Gastrocnemius medialis (tissue), 4 donors: ENCODE measurements around the gene ESPN. TPM values are rescaled to one million over a fixed set of nuclear protein-coding genes. Genes with fewer than 3 reads are reported as not detected.
"Not testable (repeated sequence)": the region's sequence is repeated elsewhere in the genome, so short reads cannot be mapped to it uniquely, and the experiment has no call there.

ENCODE experiments used
- ATAC-seq, 2 donors: fragments of 150-250 bp; one replicate each; pipeline ENCODE4 v1.9.1; 2016
- DNase-seq, 2 donors: peaks; one replicate each; pipeline ENCODE4 v3.0.0-alpha.2; 2019
- H3K27ac ChIP-seq, 4 donors: fragments of 200-600 bp; sonication (generic); 1 replicate in 1 of 4; 2 replicates in 3 of 4; pipeline ENCODE4 v1.5.1; 2016 to 2018; ENCODE audit warnings: mild to moderate bottlenecking in 2 of 4, moderate library complexity in 1 of 4
- H3K27me3 ChIP-seq, 3 donors: fragments of 200-600 bp; sonication (generic) in 2 of 3; 1 replicate in 1 of 3; 2 replicates in 2 of 3; pipeline versions ENCODE4 v1.5.1 to v1.6.0; 2016 to 2019; ENCODE audit warnings: mild to moderate bottlenecking in 1 of 3, moderate library complexity in 1 of 3
- H3K36me3 ChIP-seq, 2 donors: fragments of 200-600 bp; sonication (generic) in 1 of 2; one replicate each; pipeline ENCODE4 v1.5.1; 2017 to 2018
- H3K4me1 ChIP-seq, 2 donors: fragments of 200-600 bp; sonication (generic) in 1 of 2; one replicate each; pipeline ENCODE4 v1.5.1; 2016 to 2017; ENCODE audit warnings: mild to moderate bottlenecking in 2 of 2
- H3K4me3 ChIP-seq, 4 donors: fragments of 200-600 bp; sonication (generic) in 3 of 4; 1 replicate in 1 of 4; 2 replicates in 3 of 4; pipeline ENCODE4 v1.5.1; 2016 to 2019; ENCODE audit warnings: mild to moderate bottlenecking in 2 of 4
- H3K9me3 ChIP-seq, 3 donors: fragments of 200-600 bp; sonication (generic) in 2 of 3; 1 replicate in 1 of 3; 2 replicates in 2 of 3; pipeline ENCODE4 v1.5.1; 2016 to 2019
- CTCF ChIP-seq, 5 experiments: fragments of 450-650 bp in 3 of 5; fragments of 200-600 bp in 2 of 5; sonication (generic) in 2 of 5; IDR thresholded peaks in 4 of 5; conservative IDR thresholded peaks in 1 of 5; 1 replicate in 4 of 5; 2 replicates in 1 of 5; pipeline ENCODE4 v1.5.1; 2016 to 2019; ENCODE audit warnings: antibody characterized with exemption in 5 of 5, mild to moderate bottlenecking in 3 of 5, moderate library complexity in 3 of 5
- POLR2A ChIP-seq, 2 donors: fragments of 450-650 bp; IDR thresholded peaks; one replicate each; pipeline ENCODE4 v1.6.1; 2017; ENCODE audit warnings: antibody characterized with exemption in 2 of 2, mild to moderate bottlenecking in 2 of 2, moderate library complexity in 2 of 2
- in situ Hi-C, 4 donors: fragments of 200-750 bp; cut with MboI; loops; one replicate each; pipeline versions ENCODE4 v1.15.0 to v1.8.0; 2017; ENCODE audit warnings: low sequenced_read_pairs in 4 of 4
- intact Hi-C: fragments of 100-400 bp; cut with DNase I; formaldehyde crosslinking; loops from one replicate; pipeline ENCODE4 v1.15.1; 2023; ENCODE audit warnings: low total_unique reads
- total RNA-seq, 4 donors: library from RNA; depleted of rRNA; stranded (reverse); fragments of >200 nt; gene quantifications; one replicate each; pipeline versions ENCODE4 v1.1.0 to v1.2.3, GENCODE V29; 2016

ESPN gene
- total RNA-seq, 4 donors from 2014 or later: 0.41 TPM; not detected in 3

GRCh38 chr1:6447818-6448748 lies 23.5 kb downstream of the ESPN start:
- ATAC-seq: no peak
- intact Hi-C loops: no loop called here
- H3K4me3 ChIP-seq: no peak overlapping the region

DNA sequence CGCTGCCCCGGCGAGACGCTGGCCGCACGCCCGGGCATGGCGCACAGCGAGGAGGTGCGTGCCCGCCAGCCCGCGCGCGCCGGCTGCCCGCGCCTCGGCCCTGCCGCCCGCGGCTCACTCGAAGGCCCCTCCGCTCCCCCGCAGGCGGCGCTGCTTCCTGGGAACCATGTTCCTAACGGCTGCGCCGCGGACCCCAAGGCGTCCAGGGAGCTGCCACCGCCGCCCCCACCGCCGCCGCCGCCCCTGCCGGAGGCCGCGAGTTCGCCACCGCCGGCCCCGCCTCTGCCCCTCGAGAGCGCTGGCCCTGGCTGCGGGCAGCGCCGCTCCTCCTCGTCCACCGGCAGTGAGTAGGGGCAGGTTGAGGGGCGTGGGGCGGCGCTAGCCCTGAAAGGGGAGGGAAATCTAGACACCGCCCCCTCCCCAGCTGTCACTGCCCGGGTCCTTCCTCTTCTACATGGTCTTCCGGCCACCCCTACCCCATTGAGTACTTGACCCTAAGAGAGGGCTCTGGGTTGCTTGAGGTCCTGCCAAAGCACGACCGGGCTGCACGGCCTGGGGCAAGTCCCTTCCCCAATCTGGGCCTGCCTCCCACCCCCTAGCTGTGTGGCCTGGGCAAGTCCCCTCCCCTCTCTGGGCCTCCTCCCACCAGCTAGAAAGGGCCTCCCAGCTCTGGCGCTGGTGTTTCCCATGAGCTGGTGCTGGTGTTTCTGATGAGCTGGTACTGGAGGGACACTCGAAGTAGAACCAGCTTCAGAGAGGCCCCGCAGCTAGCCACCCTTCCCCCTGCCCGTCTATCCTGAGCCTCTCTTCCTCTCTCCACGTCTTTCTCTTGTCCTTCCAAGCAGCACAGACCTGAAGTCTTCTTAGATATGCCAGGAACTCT lies 24.4 kb downstream of the ESPN start:
- Histone ChIP-seq H3K27me3 (peaks cover 71 to 80% (median 73%) of the 10 kb centered on the region in 3 donors), H3K36me3 (no peaks in the 10 kb centered on the region), H3K27ac (no peak overlapping the region), H3K4me1 (peaks cover 2 to 5% of the 10 kb centered on the region in 2 donors), H3K4me3 (no peak overlapping the region), H3K9me3 (no peaks in the 10 kb centered on the region)
- no peak for DNase-seq
- no peak for TF ChIP-seq POLR2A (IDR thresholded peaks at IDR 0.05)
- no peak for TF ChIP-seq CTCF (IDR thresholded peaks at IDR 0.05 in 4 of 5, conservative IDR thresholded peaks at IDR 0.05 in 1 of 5)
- intact Hi-C loops: no loop called here
- ATAC-seq: peak in 1 of 2 donors; percentile 25
- in situ Hi-C loops: no loop called here

More at GRCh38 chr1:6447818-6448748, 23.5 kb downstream of the ESPN start:
- in situ Hi-C loops: no loop called here
- no peak for DNase-seq
- TF ChIP-seq CTCF (IDR thresholded peaks at IDR 0.05 in 4 of 5, conservative IDR thresholded peaks at IDR 0.05 in 1 of 5) (no peak), POLR2A (IDR thresholded peaks at IDR 0.05) (no peak)
- Histone ChIP-seq H3K9me3 (no peaks in the 10 kb centered on the region), H3K27ac (no peak overlapping the region), H3K4me1 (peaks cover 0 to 5% of the 10 kb centered on the region in 2 donors), H3K36me3 (no peaks in the 10 kb centered on the region), H3K27me3 (peaks cover 63 to 71% (median 64%) of the 10 kb centered on the region in 3 donors)

GRCh38 chr1:6450005-6450450 lies 25.5 kb downstream of the ESPN start:
- Histone ChIP-seq H3K27ac (no peak overlapping the region), H3K36me3 (no peaks in the 10 kb centered on the region), H3K9me3 (no peaks in the 10 kb centered on the region), H3K27me3 (peaks cover 76 to 86% (median 78%) of the 10 kb centered on the region in 3 donors), H3K4me1 (peaks cover 2 to 5% of the 10 kb centered on the region in 2 donors), H3K4me3 (no peak overlapping the region)
- ATAC-seq (no peak), DNase-seq (no peak)
- in situ Hi-C loops: no loop called here
- TF ChIP-seq POLR2A (IDR thresholded peaks at IDR 0.05) (no peak), CTCF (IDR thresholded peaks at IDR 0.05 in 4 of 5, conservative IDR thresholded peaks at IDR 0.05 in 1 of 5) (no peak)
- intact Hi-C loops: no loop called here

- H3K4me1 ChIP-seq, H3K27ac ChIP-seq, in situ Hi-C loops, H3K4me3 ChIP-seq, H3K9me3 ChIP-seq, ATAC-seq, DNase-seq, H3K36me3 ChIP-seq, intact Hi-C loops: not testable (repeated sequence)
- H3K27me3 ChIP-seq: peaks cover 78 to 84% (median 82%) of the 10 kb centered on the region in 3 donors
These were observed 25.9 kb downstream of the ESPN start for GRCh38 chr1:6450486-6450885.
